T1000 (cell line): ENCODE data around the gene ZBTB5.
A peak's percentile ranks its signal among the peaks of the same experiment; 100 is the strongest.
"Not testable (repeated sequence)": the region's sequence is repeated elsewhere in the genome, so short reads cannot be mapped to it uniquely, and the experiment has no call there.

Experiments used
- DNase-seq: peaks from one replicate; lab custom pipeline; 2025; ENCODE audit warnings: mixed read lengths; lab: John Stamatoyannopoulos, UW

ZBTB5 gene

DNA sequence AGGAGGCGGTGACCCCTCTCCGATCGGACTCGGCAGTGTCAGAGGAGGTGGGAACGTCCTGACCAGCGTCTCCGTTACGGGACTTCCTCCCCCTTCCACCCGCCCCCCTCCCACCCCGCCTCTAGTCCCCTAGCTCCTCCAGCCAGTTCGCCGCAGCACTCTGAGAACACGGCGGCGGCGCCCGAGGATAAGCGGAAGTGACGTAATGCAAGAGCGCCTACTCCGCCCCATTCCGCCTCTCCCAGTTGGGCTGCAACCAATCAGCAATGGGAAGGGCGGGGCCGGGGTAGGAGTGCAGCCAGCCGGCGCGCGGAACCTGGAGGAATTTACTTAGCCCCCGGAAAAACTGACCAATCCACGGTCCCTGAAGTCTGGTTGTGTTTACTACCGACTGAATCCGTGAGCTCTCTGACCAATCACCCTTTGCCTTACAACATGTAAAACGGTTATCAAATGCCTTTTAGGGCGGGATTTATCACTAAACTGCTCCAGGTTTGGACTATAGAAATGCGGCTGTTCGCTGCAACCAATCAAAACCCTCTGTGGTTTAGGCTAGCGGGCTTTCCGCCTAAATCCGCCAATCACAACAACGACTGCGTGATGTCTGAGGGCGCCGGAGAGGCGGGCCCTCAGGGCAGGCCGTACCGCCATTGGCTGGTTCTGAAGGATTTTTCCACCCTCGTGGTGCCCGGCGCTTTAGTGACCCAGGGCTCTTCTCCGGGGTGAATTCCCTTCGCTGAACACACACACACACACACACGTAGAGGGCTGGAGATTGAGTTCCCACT is at the start of gene ZBTB5:
TSS of gene ZBTB5 (minus strand) at position 202 of the 788 bp plus-strand sequence. CDS start 22,899 bp downstream, outside the sequence.
- peak; percentile 94 for DNase-seq

GRCh38 chr9:37514999-37515398 is 49.7 kb upstream of the ZBTB5 start:
- no peak for DNase-seq

DNA sequence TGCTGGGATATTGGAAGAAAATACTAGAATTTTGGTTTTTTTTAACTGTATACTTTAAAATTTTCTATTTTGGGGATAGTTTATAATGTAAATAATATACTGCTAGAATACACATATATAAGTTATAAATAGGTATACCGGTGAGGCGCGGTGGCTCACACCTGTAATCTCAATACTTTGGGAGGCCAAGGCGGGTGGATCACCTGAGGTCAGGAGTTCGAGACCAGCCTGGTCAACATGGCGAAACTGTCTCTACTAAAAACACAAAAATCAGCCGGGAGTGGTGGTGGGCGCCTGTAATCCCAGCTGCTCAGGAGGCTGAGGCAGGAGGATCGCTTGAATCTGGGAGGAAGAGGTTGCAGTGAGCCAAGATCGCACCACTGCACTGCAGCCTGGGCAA is 49.2 kb upstream of the ZBTB5 start:
- not testable (repeated sequence) for DNase-seq

DNA sequence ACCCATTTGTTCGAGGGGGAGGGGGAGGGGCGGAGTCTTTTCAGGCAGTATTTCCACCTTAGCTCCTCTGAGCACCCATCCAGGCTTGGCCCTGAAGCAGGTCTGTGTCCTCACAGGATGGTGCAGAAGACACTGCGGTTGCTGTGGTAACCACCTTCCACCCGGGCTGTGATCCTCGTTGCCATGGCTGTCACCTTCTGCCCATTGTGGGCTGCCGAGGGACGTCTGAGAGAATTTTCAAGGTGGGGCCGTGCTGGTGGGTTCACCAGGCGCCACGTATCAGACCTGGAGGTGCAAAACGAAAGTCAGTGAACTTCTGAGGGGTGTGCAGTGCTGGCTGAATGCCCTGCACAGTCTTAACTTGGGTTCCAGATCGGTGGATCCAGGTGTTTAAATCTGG is 47.2 kb upstream of the ZBTB5 start:
- DNase-seq, result no peak

DNA sequence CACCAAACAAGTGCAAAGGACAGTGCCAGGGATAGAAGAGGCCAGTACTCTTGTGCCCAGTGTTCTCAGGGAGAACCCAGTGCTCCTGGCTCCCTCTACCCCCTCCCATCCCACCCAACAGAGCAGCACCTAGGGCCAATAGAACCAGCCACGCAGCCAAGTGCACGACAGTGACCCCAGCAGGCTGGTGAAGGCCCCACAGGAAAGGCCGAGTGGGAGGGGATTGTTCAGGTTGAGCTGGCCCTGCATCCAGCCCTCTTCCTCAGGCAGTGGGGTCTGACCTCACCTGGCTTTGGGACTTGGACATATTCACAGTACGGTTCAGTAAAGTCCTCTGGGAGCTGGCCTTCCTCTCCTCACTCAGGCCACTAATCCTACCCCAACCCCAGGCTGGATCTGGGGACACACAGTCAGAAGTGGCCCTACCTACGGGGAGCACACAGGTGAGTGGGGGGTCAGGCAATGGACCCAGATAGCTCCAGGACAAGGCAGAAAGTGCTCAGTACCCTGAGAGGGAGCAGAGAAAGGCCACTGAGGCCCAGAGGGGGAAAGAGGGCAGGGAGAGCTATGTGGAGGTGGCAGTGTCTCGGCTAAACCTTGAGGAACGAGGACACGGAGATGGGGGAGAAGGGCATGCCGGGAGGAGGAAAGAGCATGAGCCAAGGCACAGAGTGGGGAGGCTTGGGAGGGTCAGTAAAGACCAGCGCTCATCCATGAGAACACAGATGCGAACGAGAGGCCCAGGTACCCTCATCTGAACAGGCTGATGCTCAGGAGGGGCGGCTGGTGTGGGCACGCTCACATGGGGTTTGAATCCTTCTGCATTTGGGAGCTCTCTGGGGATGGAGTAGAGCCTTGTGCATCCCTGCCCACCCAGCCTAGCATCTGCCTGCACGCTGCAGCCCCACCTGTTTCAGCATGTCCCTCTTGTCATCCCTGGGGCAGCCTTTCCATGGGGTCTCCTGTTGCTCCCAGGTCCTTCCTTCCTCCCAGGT is 46.1 kb upstream of the ZBTB5 start:
- no peak for DNase-seq

DNA sequence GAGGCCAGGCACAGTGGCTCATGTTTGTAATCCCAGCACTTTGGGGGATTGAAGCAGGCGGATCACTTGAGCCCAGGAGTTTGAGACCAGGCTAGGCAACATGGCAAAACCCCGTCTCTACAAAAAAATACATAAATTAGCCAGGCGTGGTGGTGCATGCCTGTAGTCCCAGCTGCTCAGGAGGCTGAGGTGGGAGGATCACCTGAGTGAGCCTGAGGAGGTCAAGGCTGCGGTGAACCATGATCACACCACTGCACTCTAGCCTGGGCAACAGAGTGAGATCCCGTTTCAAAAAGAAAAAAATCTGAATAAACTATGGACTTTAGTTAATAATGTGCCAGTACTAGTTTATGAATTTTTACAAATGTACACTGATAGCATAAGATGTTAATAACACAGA is 44.8 kb upstream of the ZBTB5 start:
- DNase-seq, result not testable (repeated sequence)

- DNase-seq, result no peak
These were observed 44.3 kb upstream of the ZBTB5 start for GRCh38 chr9:37509536-37509935.

DNA sequence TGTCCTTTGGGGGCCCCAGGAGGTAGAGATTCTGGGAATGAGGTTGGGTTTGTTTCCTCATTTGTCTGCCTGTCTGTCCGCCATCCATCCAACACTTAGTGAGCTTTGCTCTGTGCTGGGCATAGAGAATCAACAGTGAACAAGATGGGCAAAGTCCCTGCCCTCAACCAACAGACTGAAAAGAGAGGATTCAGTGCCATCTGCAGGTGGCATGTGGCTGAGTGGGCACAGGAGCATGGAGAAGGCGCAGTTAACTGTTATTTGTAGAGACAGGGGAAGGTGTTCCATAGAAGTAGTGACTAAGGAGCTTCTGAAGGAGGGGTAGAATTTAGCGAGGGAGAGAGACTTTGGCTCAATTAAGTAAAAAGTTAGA is 43.6 kb upstream of the ZBTB5 start:
- DNase-seq, result no peak

DNA sequence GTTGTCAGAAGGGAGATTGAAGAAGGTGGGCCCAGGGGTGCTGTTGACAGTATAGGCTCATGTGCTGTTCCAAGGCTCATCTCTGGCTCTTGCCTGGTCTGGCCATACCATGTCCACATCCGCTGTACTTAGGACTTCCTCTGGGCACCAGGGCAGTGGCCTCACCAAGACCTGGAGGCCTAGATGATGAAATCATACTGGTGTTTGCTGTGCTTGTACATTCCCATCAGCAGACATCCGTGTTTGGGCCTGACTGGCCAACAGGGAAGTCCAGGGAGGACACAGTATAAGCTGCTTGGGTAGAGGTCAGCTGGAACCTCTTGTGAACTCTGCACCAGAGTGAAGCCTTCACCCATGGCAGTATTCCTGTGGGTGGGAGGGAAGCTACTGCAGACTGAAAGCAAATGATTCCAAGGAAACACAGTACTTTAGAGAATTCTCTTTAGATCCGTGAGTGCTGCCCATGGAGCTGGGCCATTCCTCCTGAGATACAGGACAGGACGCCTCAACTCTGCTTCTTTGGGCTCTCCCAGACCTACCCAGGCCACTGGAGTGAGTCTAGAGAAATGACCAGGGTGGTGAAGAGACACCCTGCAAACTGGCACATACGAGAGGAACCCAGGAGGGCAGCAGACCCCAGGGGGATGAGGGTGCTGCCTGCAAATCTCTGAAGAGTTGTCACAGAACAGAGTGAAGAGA is 43.0 kb upstream of the ZBTB5 start:
- no peak for DNase-seq

GRCh38 chr9:37507566-37508134 is 42.4 kb upstream of the ZBTB5 start:
- no peak for DNase-seq

DNA sequence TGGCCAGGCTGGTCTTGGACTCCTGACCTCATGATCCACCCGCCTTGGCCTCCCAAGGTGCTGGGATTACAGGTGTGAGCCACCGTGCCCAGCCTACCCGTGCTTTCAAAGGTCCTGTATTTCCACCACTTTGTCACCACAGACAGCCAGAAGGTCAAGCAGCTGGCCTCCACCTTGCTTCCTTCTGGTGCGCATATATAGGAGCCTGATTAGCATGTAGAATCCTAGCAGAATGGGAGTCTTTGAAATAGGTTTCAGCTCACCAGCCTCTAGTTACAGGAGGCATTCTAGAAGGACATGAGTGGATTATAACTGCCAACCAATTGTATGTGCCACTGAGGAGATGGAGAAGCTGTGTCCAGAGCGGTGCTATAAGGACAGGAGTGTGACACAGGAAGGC is 39.4 kb upstream of the ZBTB5 start:
- no peak for DNase-seq

- no peak for DNase-seq
These were observed 38.5 kb upstream of the ZBTB5 start for GRCh38 chr9:37503736-37504135.

DNA sequence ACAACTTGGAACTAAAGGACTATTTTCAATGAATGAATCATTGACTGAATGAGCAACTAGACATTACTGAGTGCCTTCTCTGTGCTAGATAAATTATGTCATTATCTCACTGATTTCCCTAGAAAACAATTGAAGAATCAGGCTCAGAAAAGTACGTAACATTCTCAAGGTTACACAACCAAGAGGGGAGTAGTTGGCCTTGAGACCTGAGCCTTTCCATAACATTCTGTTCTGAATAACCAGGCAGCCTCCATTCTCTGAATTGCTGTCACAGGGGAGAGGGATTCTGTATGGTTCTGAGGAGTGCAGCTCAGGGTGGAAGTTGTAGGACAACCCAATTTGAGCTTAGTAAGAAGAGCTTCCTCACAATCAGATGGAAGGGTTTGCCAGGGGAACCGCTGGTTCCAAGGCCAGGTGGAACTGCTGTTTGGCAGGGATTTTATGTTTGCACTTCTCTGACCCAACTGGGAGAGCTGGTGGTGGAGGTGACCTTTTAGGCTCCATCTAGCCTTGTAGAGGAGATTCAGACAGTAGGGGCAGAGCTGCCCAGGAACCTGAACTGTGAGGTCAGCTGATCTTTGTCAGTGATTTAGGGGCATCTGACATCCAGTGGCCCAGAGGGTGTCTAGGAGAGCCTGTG is 36.8 kb upstream of the ZBTB5 start:
- DNase-seq, result no peak

GRCh38 chr9:37499297-37499696 is 34.0 kb upstream of the ZBTB5 start:
- no peak for DNase-seq

DNA sequence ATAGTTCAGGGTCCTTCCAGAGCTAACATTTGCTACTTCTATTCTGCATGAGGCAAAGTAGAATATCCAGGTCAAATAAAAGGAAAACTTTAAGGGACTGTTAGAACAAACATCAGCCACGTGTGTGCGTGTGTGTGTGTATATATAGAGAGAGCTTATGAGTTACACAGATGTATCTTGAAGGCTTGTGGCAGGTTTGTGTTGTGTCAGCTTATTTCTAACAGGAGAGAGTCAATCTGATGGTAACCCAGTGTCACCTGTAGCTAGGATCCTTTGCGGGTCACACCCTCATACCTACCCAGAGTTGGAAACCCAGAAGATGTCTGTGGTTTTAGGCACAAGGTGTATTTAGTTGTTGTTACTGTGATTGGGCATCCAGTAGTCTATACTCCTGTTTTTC is 33.2 kb upstream of the ZBTB5 start:
- no peak for DNase-seq

DNA sequence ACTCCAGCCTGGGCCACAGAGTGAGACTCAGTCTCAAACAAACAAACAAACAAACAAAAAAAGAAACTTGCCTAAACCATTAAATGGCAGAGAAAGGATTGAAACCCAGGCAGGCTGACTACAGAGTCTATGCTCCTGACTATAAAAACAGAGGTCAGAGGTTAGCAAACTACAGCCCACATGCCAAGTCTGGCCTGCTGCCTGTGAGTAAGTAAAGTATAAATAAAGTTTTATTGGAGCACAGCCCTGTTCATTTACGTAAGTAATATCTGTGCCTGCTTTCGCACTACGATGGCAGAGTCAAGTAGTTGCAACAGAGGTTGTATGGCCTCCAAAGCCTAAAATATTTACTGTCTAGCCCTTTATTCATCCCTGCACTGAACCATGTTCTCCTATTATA is 32.1 kb upstream of the ZBTB5 start:
- no peak for DNase-seq

DNA sequence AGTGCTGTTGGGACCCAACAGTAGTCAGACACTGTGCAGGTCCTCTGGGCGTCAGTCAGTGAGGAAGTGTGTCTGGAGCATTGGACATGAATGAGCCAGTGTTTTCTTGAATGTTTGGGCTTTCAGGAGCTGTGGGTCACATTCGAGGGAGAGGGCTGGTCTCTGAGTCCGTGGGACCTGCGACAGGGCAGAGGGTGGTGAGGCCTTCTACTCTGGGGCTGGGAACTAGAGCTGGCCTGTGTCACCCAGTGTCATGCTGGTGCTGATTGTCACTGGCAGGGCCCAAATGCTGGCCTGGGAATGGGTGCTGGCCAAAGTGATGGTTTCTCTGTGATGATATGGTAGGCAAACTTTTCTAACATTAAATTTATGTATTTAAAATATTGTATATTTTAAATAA is 30.8 kb upstream of the ZBTB5 start:
- DNase-seq, result no peak

- no peak for DNase-seq
These were observed 30.3 kb upstream of the ZBTB5 start for GRCh38 chr9:37495571-37495970.

DNA sequence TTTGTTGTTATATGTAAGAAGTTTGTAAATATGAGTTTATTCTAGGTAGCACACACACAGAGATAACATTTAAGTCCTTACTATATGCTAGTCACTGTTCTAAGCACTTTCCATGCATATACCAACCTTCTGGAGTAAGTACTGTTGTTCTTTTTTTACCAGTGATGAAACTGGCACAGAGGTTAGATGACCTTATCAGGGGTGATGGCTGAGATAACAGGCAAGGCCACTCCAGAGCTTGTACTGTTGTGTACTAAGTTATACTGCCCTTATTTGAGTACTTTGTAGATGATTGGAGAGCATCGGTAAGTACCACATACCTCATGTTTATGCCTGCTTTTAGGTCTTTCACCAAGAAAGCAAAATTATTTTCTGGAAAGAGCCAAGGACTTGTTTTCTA is 26.7 kb upstream of the ZBTB5 start:
- no peak for DNase-seq

- DNase-seq, result no peak
These were observed 21.6 kb upstream of the ZBTB5 start for GRCh38 chr9:37486616-37487548.

DNA sequence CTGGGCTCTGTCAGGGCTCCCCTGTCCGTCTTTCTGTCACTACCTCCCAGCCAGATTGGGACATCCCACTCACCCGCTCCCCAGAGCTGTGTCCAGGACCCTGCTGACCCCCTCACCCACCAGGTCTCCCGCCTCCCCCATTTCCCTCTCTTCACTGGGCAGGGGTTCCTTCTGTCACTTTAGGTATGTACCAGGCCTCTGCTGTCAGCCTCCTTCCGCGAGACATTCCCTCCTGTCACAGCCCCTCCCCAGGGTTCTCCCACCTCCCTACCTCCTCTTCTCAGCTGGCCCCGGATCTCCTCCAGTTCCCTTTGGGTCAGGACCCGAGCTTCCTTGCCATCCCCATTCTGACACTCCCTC is 21.0 kb upstream of the ZBTB5 start:
- no peak for DNase-seq
